WTC11 (cell line): Measurements from ENCODE around the gene OR52W1. TPM values are rescaled to one million over a fixed set of nuclear protein-coding genes. Genes with fewer than 3 reads are reported as not detected.

ENCODE experiments used
- ATAC-seq: fragments of 200-7000 bp; cut with Tn5 transposase; 2 replicates; pipeline ENCODE4 v1.10.0; 2021; ENCODE audit warnings: mild to moderate bottlenecking, moderate library complexity
- CTCF ChIA-PET: fragments of 300-600 bp; sonication (Branson Sonifier 250); formaldehyde crosslinking; loops from one replicate; lab custom pipeline; 2021; ENCODE audit warnings: antibody characterized with exemption; lab: Charles Lee
- POLR2A ChIA-PET: fragments of 350-600 bp; sonication (Branson Sonifier 250); formaldehyde crosslinking; loops from one replicate; lab custom pipeline; 2021; ENCODE audit warnings: antibody characterized with exemption; lab: Charles Lee
- DNase-seq: peaks from one replicate; pipeline ENCODE4 v3.0.0; 2021; ENCODE audit warnings: low spot score
- H3K27ac Mint-ChIP-seq: 2 replicates; pipeline ENCODE4 v1.8.0; 2021; ENCODE audit warnings: mixed read lengths
- H3K27me3 Mint-ChIP-seq: 2 replicates; pipeline ENCODE4 v1.8.0; 2021; ENCODE audit warnings: low read depth, mild to moderate bottlenecking, moderate library complexity, mixed read lengths
- H3K36me3 Mint-ChIP-seq: 2 replicates; pipeline ENCODE4 v1.8.0; 2021; ENCODE audit warnings: mixed read lengths
- H3K4me1 Mint-ChIP-seq: 2 replicates; pipeline ENCODE4 v1.8.0; 2022; ENCODE audit warnings: mixed read lengths
- H3K4me3 Mint-ChIP-seq: 2 replicates; pipeline ENCODE4 v1.8.0; 2021; ENCODE audit warnings: mild to moderate bottlenecking, moderate library complexity, mixed read lengths
- H3K9me3 Mint-ChIP-seq: 2 replicates; pipeline ENCODE4 v1.8.0; 2021; ENCODE audit warnings: mixed read lengths
- ATF1 ChIP-seq: sonication (generic); formaldehyde crosslinking; IDR thresholded peaks from 2 replicates; pipeline ENCODE4 v1.8.1; 2023; ENCODE audit warnings: mild to moderate bottlenecking, moderate library complexity, missing genetic modification reagents
- CDX4 ChIP-seq: fragments of 250-450 bp; sonication (Bioruptor Pico); IDR thresholded peaks from 2 replicates; pipeline ENCODE4 v1.9.0; 2021; ENCODE audit warnings: moderate library complexity, mild to moderate bottlenecking, inconsistent platforms, borderline replicate concordance
- CTCF ChIP-seq: fragments of 200-600 bp; IDR thresholded peaks from 2 replicates; pipeline ENCODE4 v1.8.0; 2022; ENCODE audit warnings: antibody characterized with exemption
- FOXJ3 ChIP-seq: sonication (generic); formaldehyde crosslinking; IDR thresholded peaks from 2 replicates; pipeline ENCODE4 v1.9.0; 2021; ENCODE audit warnings: missing genetic modification reagents, mild to moderate bottlenecking, borderline replicate concordance
- FOXK1 ChIP-seq: sonication (generic); formaldehyde crosslinking; IDR thresholded peaks from 2 replicates; pipeline ENCODE4 v1.8.0; 2022; ENCODE audit warnings: mild to moderate bottlenecking, moderate library complexity, missing genetic modification reagents
- HMGXB4 ChIP-seq: sonication (generic); formaldehyde crosslinking; IDR thresholded peaks from 2 replicates; pipeline ENCODE4 v1.8.1; 2023; ENCODE audit warnings: mild to moderate bottlenecking, moderate library complexity, missing genetic modification reagents
- MXD4 ChIP-seq: fragments of 250-450 bp; sonication (Bioruptor Pico); IDR thresholded peaks from 2 replicates; pipeline ENCODE4 v1.8.0; 2021; ENCODE audit warnings: mild to moderate bottlenecking, moderate library complexity, borderline replicate concordance
- NFE2L1 ChIP-seq: sonication (generic); formaldehyde crosslinking; IDR thresholded peaks from 2 replicates; pipeline ENCODE4 v1.8.1; 2023; ENCODE audit warnings: missing genetic modification reagents
- NR1H2 ChIP-seq: sonication (generic); formaldehyde crosslinking; IDR thresholded peaks from 2 replicates; pipeline ENCODE4 v1.9.0; 2021; ENCODE audit warnings: mild to moderate bottlenecking, moderate library complexity, missing genetic modification reagents
- RELA ChIP-seq: sonication (generic); formaldehyde crosslinking; IDR thresholded peaks from 2 replicates; pipeline ENCODE4 v1.8.1; 2022; ENCODE audit warnings: missing genetic modification reagents, mild to moderate bottlenecking, borderline replicate concordance
- SMAD4 ChIP-seq: sonication (generic); formaldehyde crosslinking; IDR thresholded peaks from 2 replicates; pipeline ENCODE4 v1.8.0; 2022; ENCODE audit warnings: mild to moderate bottlenecking, missing genetic modification reagents
- TCF7 ChIP-seq: sonication (generic); formaldehyde crosslinking; IDR thresholded peaks from 2 replicates; pipeline ENCODE4 v1.8.0; 2022; ENCODE audit warnings: mild to moderate bottlenecking, low read depth, missing genetic modification reagents, moderate library complexity
- TEAD4 ChIP-seq: sonication (generic); formaldehyde crosslinking; IDR thresholded peaks from 2 replicates; pipeline ENCODE4 v1.8.0; 2022; ENCODE audit warnings: mild to moderate bottlenecking, missing genetic modification reagents
- TP53 ChIP-seq: sonication (generic); formaldehyde crosslinking; IDR thresholded peaks from 2 replicates; pipeline ENCODE4 v1.8.1; 2023; ENCODE audit warnings: mild to moderate bottlenecking, missing genetic modification reagents
- ZBTB21 ChIP-seq: sonication (generic); formaldehyde crosslinking; IDR thresholded peaks from 2 replicates; pipeline ENCODE4 v1.8.1; 2023; ENCODE audit warnings: mild to moderate bottlenecking, missing genetic modification reagents, borderline replicate concordance
- ZNF317 ChIP-seq: sonication (generic); formaldehyde crosslinking; IDR thresholded peaks from 2 replicates; pipeline ENCODE4 v1.8.1; 2023; ENCODE audit warnings: low read depth, mild to moderate bottlenecking, moderate library complexity, missing genetic modification reagents, borderline replicate concordance
- ZNF396 ChIP-seq: fragments of 250-450 bp; sonication (Bioruptor Pico); IDR thresholded peaks from 2 replicates; pipeline ENCODE4 v1.8.0; 2021; ENCODE audit warnings: mild to moderate bottlenecking, moderate library complexity, borderline replicate concordance
- total RNA-seq: library from RNA; stranded (reverse); gene quantifications from 3 replicates; pipeline ENCODE4 v1.2.3, GENCODE V29; 2021
- TF ChIP-seq, protein P1 (sequence below): sonication (generic); formaldehyde crosslinking; IDR thresholded peaks from 2 replicates; pipeline ENCODE4 v1.8.0; 2023; ENCODE audit warnings: mild to moderate bottlenecking, missing genetic modification reagents
- TF ChIP-seq, protein P2 (sequence below): sonication (generic); formaldehyde crosslinking; IDR thresholded peaks from 2 replicates; pipeline ENCODE4 v1.8.0; 2023; ENCODE audit warnings: missing genetic modification reagents
- TF ChIP-seq, protein P3 (sequence below): fragments of 250-450 bp; sonication (Bioruptor Pico); conservative IDR thresholded peaks from 2 replicates; pipeline ENCODE4 v1.9.0; 2021; ENCODE audit warnings: mild to moderate bottlenecking

OR52W1 gene
- total RNA-seq, 1 experiment from 2014 or later = not detected

- no peak for TF ChIP-seq CTCF
Observed at GRCh38 chr11:6202041-6202440, 3.0 kb downstream of the OR52W1 start (continued).

GRCh38 chr11:6203327-6203726 is 4.3 kb downstream of the OR52W1 start:
- H3K9me3 Mint-ChIP-seq = no peaks in the 10 kb centered on the region
- no peak overlapping the region for H3K27ac Mint-ChIP-seq
- ChIA-PET POLR2A (no interaction called here), CTCF (interaction anchor here (1.9 kb wide), 1 partner anchor 160 kb away, joined by 5 read pairs; no protein-coding TSS in a partner anchor)
- DNase-seq (no peak), ATAC-seq (no peak)
- no peaks in the 10 kb centered on the region for H3K36me3 Mint-ChIP-seq
- no peak for TF ChIP-seq SMAD4 (CRISPR knock-in tag)
- H3K4me1 Mint-ChIP-seq = peaks cover 9% of the 10 kb centered on the region
- no peaks in the 10 kb centered on the region for H3K27me3 Mint-ChIP-seq
- no peak overlapping the region for H3K4me3 Mint-ChIP-seq

- ATAC-seq (no peak), DNase-seq (no peak)
- H3K9me3 Mint-ChIP-seq = no peaks in the 10 kb centered on the region
- peaks cover 4% of the 10 kb centered on the region; the same call in 1 of the 2 replicates for H3K36me3 Mint-ChIP-seq
- H3K27me3 Mint-ChIP-seq = no peaks in the 10 kb centered on the region
- CTCF ChIA-PET = interaction anchor here (1.9 kb wide), 1 partner anchor 158 kb away, joined by 5 read pairs; no protein-coding TSS in a partner anchor
- POLR2A ChIA-PET = no interaction called here
- H3K27ac Mint-ChIP-seq = no peak overlapping the region
- no peak overlapping the region for H3K4me3 Mint-ChIP-seq
- TF ChIP-seq FOXJ3 (CRISPR knock-in tag) (no peak), ZBTB21 (CRISPR knock-in tag) (no peak), TEAD4 (CRISPR knock-in tag) (no peak), CDX4 (CRISPR knock-in tag) (no peak), TP53 (no peak), FOXK1 (CRISPR knock-in tag) (no peak), NR1H2 (CRISPR knock-in tag) (no peak), TCF7 (CRISPR knock-in tag) (no peak), ATF1 (no peak), ZNF396 (no peak), ZNF317 (no peak), RELA (CRISPR knock-in tag) (no peak), HMGXB4 (CRISPR knock-in tag) (no peak), NFE2L1 (CRISPR knock-in tag) (no peak), MXD4 (CRISPR knock-in tag) (no peak)
- TF ChIP-seq, protein P1, sequence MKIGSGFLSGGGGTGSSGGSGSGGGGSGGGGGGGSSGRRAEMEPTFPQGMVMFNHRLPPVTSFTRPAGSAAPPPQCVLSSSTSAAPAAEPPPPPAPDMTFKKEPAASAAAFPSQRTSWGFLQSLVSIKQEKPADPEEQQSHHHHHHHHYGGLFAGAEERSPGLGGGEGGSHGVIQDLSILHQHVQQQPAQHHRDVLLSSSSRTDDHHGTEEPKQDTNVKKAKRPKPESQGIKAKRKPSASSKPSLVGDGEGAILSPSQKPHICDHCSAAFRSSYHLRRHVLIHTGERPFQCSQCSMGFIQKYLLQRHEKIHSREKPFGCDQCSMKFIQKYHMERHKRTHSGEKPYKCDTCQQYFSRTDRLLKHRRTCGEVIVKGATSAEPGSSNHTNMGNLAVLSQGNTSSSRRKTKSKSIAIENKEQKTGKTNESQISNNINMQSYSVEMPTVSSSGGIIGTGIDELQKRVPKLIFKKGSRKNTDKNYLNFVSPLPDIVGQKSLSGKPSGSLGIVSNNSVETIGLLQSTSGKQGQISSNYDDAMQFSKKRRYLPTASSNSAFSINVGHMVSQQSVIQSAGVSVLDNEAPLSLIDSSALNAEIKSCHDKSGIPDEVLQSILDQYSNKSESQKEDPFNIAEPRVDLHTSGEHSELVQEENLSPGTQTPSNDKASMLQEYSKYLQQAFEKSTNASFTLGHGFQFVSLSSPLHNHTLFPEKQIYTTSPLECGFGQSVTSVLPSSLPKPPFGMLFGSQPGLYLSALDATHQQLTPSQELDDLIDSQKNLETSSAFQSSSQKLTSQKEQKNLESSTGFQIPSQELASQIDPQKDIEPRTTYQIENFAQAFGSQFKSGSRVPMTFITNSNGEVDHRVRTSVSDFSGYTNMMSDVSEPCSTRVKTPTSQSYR = no peak
- TF ChIP-seq, protein P2, sequence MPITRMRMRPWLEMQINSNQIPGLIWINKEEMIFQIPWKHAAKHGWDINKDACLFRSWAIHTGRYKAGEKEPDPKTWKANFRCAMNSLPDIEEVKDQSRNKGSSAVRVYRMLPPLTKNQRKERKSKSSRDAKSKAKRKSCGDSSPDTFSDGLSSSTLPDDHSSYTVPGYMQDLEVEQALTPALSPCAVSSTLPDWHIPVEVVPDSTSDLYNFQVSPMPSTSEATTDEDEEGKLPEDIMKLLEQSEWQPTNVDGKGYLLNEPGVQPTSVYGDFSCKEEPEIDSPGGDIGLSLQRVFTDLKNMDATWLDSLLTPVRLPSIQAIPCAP (CRISPR knock-in tag) = no peak
- TF ChIP-seq, protein P3, sequence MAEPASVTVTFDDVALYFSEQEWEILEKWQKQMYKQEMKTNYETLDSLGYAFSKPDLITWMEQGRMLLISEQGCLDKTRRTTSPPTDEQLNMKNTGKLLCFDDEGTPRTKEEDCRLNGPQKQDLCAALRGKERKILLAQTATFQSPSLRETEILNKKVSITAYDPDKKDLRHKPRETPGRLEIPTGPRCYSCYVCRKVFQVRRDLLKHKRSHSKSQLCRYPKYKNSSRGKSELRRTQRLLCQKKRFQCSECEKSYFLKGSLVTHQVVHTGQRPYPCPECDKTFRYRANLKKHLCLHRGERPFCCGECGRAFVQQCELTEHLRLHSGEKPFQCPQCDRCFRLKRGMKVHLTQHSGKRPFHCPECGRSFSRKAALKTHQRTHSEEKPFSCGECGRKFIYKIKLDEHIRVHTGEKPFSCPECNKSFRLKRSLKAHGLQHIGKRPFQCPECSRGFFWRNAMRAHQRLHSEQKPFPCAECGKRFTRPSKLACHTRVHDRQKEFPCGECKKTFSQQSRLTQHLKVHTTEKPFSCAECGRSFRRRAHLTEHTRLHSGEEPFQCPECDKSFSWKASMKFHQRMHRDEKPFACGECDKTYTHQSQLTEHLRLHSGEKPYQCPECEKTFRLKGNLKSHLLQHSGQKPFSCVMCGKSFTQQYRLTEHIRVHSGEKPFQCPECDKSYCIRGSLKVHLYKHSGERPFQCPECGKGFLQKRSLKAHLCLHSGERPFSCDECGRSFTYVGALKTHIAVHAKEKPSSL (CRISPR knock-in tag) = no peak
- peaks cover 9% of the 10 kb centered on the region for H3K4me1 Mint-ChIP-seq
Observed at GRCh38 chr11:6204706-6205105, 5.7 kb downstream of the OR52W1 start.
